ENCODE data around the gene PPID. TPM values are rescaled to one million over a fixed set of nuclear protein-coding genes. Genes with fewer than 3 reads are reported as not detected.
A peak's percentile ranks its signal among the peaks of the same experiment; 100 is the strongest.

PPID gene
- total and polyA plus RNA-seq, 9 of the 15 experiments (the other 6 are each of a cell fraction or from before 2014, with no cell fraction given): 46.5 to 160 (median 98.6) TPM

- no TSS peak for BruUV-seq (replicated peaks)
- Histone ChIP-seq H3K27me3 (ENCODE audit: control insufficient read depth in 2 of 2, insufficient read depth in 2 of 2, low read length in 2 of 2) (no peaks in the 10 kb centered on the region), H3K4me3 (peak within 1 kb of the TSS; percentile 92), H3K9me3 (replicated peaks; ENCODE audit: control insufficient read depth, insufficient read depth, low read depth, low read length) (no peaks in the 10 kb centered on the region), H3K4me2 (ENCODE audit: insufficient read depth, low read length) (peak within 1 kb of the TSS; percentile 91), H3K36me3 (ENCODE audit: control insufficient read depth, insufficient read depth, low read length) (peaks cover 6% of the 10 kb centered on the region; the same call in 2 of the 3 replicates), H3K79me2 (ENCODE audit: control insufficient read depth, insufficient read depth, low read length) (peaks cover 38% of the 10 kb centered on the region), H4K20me1 (replicated peaks; ENCODE audit: control insufficient read depth, insufficient read depth, low read length) (no peaks in the 10 kb centered on the region), H3K9ac (ENCODE audit: insufficient read depth in 1 of 2, low read depth in 2 of 2, low read length in 2 of 2) (peak within 1 kb of the TSS; percentile 74 to 96), H3K9me1 (ENCODE audit: control insufficient read depth, insufficient read depth, low read length) (no peaks in the 10 kb centered on the region), H3K27ac (ENCODE audit: extremely low read depth, low read depth, low read length) (peak within 1 kb of the TSS; percentile 81), H3K4me1 (replicated peaks in 1 of 2; ENCODE audit: control insufficient read depth in 2 of 2, insufficient read depth in 2 of 2, low read length in 2 of 2) (peaks cover 9 to 16% of the 10 kb centered on the region in 2 experiments; a peak in 4 of 5 replicates), H2AFZ (ENCODE audit: low read depth, low read length) (peak within 1 kb of the TSS; percentile 96)
- CTCF ChIA-PET (ENCODE audit: low intra/inter-chr PET ratio): no interaction called here
- intact Hi-C loops (cut with micrococcal nuclease): loop anchor here (5.0 kb wide), 1 partner anchor 96 kb away; the partner anchor contains the start of gene FNIP2
- 0% methylated on average over 16 of the region's 20 CpGs for WGBS (ENCODE audit: insufficient coverage, low coverage, missing lambda C conversion rate)
- DNase-seq (ENCODE audit: extremely low read depth in 1 of 4, low spot score in 3 of 4): no peak
- peak; percentile 8; the same call in 2 of the 3 replicates for ATAC-seq
- no peak for FAIRE-seq
- POLR2A ChIA-PET: interaction anchor here (0.7 kb wide), 1 partner anchor 535 kb away, joined by 3 read pairs; no protein-coding TSS in a partner anchor
- in situ Hi-C loops (cut with MboI): no loop called here
- TF ChIP-seq USF1 (CRISPR knock-in tag; IDR thresholded peaks at IDR 0.05) (0 out of 2 replicates have a peak, but pooled peaks have one; percentile 24), IRF1 (CRISPR knock-in tag; IDR thresholded peaks at IDR 0.05; ENCODE audit: borderline replicate concordance) (no peak), PCBP1 (IDR thresholded peaks at IDR 0.05; ENCODE audit: low read depth, low read length, poor library complexity, severe bottlenecking) (peak; percentile 22), ZC3H8 (IDR thresholded peaks at IDR 0.05) (no peak), FOXJ3 (CRISPR knock-in tag; IDR thresholded peaks at IDR 0.05) (no peak), KDM5B (IDR thresholded peaks at IDR 0.05; ENCODE audit: insufficient replicate concordance, low read depth, low read length) (no peak), TEAD1 (CRISPR knock-in tag; IDR thresholded peaks at IDR 0.05) (0 out of 4 replicates have a peak, but pooled peaks of 1 of the 2 experiments have one; percentile 57), GABPA (tag; conservative IDR thresholded peaks at IDR 0.05; ENCODE audit: low read depth) (no peak), ZMIZ1 (IDR thresholded peaks at IDR 0.05; ENCODE audit: low read depth in 2 of 2, low read length in 2 of 2) (no peak), ZNF583 (CRISPR knock-in tag; IDR thresholded peaks at IDR 0.05) (no peak), CSDE1 (IDR thresholded peaks at IDR 0.05) (no peak), PATZ1 (CRISPR knock-in tag; IDR thresholded peaks at IDR 0.05; ENCODE audit: borderline replicate concordance) (no peak), ASH1L (IDR thresholded peaks at IDR 0.05; ENCODE audit: borderline replicate concordance, low read depth, partially characterized antibody) (no peak)
These were observed 51.6 kb downstream of the PPID start, which contains the start of gene C4orf46 for GRCh38 chr4:158671665-158671914. Gene C4orf46, minus strand, starts transcription at chr4:158671887. Its CDS starts 86 bp downstream, at chr4:158671801.
